Endothelial cell (in vitro differentiated cells): Measurements from ENCODE around the gene MANSC1. TPM values are rescaled to one million over a fixed set of nuclear protein-coding genes. Genes with fewer than 3 reads are reported as not detected.

ENCODE experiments used
- DNase-seq: peaks from one replicate; pipeline ENCODE4 v3.0.0; 2021; ENCODE audit warnings: low spot score
- H3K27ac Mint-ChIP-seq: one replicate; pipeline ENCODE4 v1.8.0; 2021; ENCODE audit warnings: mixed read lengths, inconsistent platforms; ENCODE audit not compliant: unreplicated experiment
- H3K27me3 Mint-ChIP-seq: one replicate; pipeline ENCODE4 v1.8.0; 2021; ENCODE audit warnings: mild to moderate bottlenecking, moderate library complexity, mixed read lengths, inconsistent platforms; ENCODE audit not compliant: unreplicated experiment
- H3K36me3 Mint-ChIP-seq: one replicate; pipeline ENCODE4 v1.8.0; 2021; ENCODE audit warnings: mild to moderate bottlenecking, low read depth, mixed read lengths, inconsistent platforms; ENCODE audit not compliant: unreplicated experiment
- H3K4me1 Mint-ChIP-seq: one replicate; pipeline ENCODE4 v1.8.0; 2021; ENCODE audit warnings: mild to moderate bottlenecking, mixed read lengths, inconsistent platforms; ENCODE audit not compliant: unreplicated experiment
- H3K4me3 Mint-ChIP-seq: one replicate; pipeline ENCODE4 v1.8.0; 2021; ENCODE audit warnings: mild to moderate bottlenecking, mixed read lengths, inconsistent platforms; ENCODE audit not compliant: unreplicated experiment
- H3K9me3 Mint-ChIP-seq: one replicate; pipeline ENCODE4 v1.8.0; 2021; ENCODE audit warnings: mixed read lengths, inconsistent platforms; ENCODE audit not compliant: unreplicated experiment
- total RNA-seq: library from RNA; stranded (reverse); fragmentation: NEBNext Ultra II Directional; extraction: Animal tissue kit (Norgen Biotek cat#: 25700); gene quantifications from one replicate; pipeline ENCODE4 v1.2.1, GENCODE V29; 2021; ENCODE audit not compliant: unreplicated experiment
- TF ChIP-seq, protein P1 (sequence below): fragments of 200-600 bp; sonication (generic); IDR thresholded peaks from one replicate; pipeline ENCODE4 v1.5.0; 2021; ENCODE audit warnings: antibody characterized with exemption; ENCODE audit not compliant: unreplicated experiment

MANSC1 gene
- total RNA-seq, 1 donor from 2014 or later = 21.7 TPM

DNA sequence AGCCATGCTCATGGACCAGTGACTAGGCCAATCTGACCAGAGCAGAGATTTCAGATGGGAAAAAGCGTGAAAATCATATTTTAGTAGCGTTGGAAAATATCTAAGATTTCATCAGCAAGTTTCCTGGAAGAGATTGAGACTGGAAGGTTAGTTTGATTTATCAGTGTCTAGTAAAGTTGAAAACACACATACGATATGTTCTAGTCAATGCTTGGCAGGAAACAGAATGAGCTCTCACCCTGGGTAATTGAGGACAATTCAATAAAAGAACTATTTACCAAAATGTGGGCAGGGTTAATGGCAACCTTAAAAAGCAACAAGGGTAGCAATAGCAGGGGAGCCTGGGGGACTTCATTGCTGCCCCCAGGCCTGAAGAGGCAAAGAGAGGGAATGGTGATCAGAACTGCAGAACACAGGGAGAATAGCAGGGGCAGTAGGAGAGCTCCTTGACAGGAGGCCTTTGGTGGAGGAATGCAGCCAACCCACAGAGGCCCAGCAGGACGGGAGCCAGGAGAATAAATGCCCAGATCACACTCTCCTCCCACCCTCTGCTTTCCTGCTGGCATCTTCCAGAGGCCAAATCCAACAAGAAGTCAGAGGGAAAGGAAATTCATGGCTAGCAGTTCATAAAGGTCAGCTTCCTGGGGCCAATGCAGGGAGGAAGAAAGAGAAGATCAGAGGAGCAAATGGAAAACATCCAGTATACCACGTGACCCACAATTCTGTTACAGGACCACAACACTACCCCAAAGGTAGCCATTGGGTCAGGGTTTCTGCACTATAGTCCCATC is 55.6 kb downstream of the MANSC1 start:
- peaks cover 8% of the 10 kb centered on the region for H3K27me3 Mint-ChIP-seq
- H3K36me3 Mint-ChIP-seq = peaks cover 3% of the 10 kb centered on the region
- H3K4me3 Mint-ChIP-seq = no peak overlapping the region
- H3K4me1 Mint-ChIP-seq = peaks cover 19% of the 10 kb centered on the region
- no peaks in the 10 kb centered on the region for H3K9me3 Mint-ChIP-seq
- no peak for DNase-seq
- TF ChIP-seq, protein P1, sequence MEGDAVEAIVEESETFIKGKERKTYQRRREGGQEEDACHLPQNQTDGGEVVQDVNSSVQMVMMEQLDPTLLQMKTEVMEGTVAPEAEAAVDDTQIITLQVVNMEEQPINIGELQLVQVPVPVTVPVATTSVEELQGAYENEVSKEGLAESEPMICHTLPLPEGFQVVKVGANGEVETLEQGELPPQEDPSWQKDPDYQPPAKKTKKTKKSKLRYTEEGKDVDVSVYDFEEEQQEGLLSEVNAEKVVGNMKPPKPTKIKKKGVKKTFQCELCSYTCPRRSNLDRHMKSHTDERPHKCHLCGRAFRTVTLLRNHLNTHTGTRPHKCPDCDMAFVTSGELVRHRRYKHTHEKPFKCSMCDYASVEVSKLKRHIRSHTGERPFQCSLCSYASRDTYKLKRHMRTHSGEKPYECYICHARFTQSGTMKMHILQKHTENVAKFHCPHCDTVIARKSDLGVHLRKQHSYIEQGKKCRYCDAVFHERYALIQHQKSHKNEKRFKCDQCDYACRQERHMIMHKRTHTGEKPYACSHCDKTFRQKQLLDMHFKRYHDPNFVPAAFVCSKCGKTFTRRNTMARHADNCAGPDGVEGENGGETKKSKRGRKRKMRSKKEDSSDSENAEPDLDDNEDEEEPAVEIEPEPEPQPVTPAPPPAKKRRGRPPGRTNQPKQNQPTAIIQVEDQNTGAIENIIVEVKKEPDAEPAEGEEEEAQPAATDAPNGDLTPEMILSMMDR = no peak
- no peak overlapping the region for H3K27ac Mint-ChIP-seq

DNA sequence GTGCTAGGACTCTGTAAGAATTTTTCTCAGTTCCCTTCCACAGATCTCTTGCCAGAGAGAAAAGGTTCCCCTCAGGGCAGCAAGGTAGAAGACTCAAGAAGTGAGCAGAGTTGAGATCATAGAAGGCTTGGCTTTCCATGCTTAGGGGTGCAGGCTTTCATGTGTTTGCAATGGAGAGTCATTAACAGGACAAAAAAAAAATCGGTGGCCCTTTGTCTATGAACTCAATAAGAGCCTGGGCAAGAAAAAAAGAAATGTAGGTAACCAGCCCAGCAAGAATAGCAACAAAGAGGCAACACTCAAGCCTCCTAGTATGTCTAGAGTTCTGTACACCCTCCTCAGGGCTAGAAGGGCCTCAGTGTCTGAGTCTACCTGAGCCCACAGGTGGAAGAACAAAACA is 59.8 kb downstream of the MANSC1 start:
- TF ChIP-seq, protein P1 = no peak
- no peak overlapping the region for H3K27ac Mint-ChIP-seq
- H3K4me1 Mint-ChIP-seq = peaks cover 17% of the 10 kb centered on the region
- no peaks in the 10 kb centered on the region for H3K36me3 Mint-ChIP-seq
- peaks cover 6% of the 10 kb centered on the region for H3K27me3 Mint-ChIP-seq
- H3K9me3 Mint-ChIP-seq = no peaks in the 10 kb centered on the region
- DNase-seq = no peak
- H3K4me3 Mint-ChIP-seq = no peak overlapping the region

DNA sequence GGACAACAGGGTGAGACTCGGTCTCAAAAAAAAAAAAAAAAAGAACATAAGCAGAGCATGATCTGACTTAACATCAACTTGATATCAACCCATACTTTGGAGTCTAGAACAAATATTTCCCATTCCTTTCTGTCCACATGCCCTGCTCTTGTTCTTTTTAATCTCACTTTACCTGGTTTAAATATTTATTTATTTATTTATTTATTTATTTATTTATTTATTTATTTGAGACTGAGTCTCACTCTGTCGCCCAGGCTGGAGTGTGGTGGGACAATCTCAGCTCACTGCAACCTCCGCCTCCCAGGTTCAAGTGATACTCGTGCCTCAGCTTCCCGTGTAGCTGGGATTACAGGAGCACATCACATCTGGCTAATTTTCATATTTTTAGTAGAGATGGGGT is 63.6 kb downstream of the MANSC1 start:
- no peak for DNase-seq
- Mint-ChIP-seq H3K27ac (no peak overlapping the region), H3K9me3 (no peaks in the 10 kb centered on the region), H3K27me3 (peaks cover 1% of the 10 kb centered on the region), H3K4me3 (no peak overlapping the region), H3K36me3 (no peaks in the 10 kb centered on the region), H3K4me1 (no peaks in the 10 kb centered on the region)
- TF ChIP-seq, protein P1 = no peak

DNA sequence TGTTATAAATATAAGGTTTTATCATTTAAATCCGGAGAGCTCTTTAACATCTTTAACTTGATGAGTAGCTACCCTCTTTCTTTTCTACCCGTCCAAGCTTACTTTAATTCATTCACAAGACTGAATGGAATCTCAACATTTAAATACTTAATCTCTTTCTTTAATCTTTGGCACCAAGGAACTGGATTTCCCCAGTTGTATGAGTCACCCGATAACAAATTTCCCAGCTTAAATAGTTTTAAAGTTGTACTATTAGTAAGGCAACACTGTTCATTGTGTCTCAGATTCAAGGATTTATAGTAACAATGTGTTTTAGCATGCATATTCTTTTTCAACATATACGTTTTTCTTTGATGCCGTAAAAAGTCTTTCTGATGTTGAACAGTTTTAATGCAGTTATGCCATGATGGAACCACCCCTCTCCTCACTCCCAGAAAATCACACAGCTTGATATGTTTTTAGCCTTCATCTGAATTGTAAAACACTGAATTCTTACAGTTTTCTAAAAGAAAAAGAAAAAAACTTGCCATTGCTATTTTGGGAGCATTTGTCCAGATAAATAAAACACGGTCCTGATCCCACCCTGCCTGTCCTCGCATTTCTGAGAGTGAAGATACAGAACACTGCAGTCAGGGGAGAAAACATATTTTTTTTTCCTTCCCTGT is 67.1 kb downstream of the MANSC1 start:
- no peak overlapping the region for H3K4me3 Mint-ChIP-seq
- H3K27ac Mint-ChIP-seq = no peak overlapping the region
- DNase-seq = no peak
- no peaks in the 10 kb centered on the region for H3K27me3 Mint-ChIP-seq
- TF ChIP-seq, protein P1 = no peak
- H3K36me3 Mint-ChIP-seq = no peaks in the 10 kb centered on the region
- H3K9me3 Mint-ChIP-seq = no peaks in the 10 kb centered on the region
- no peaks in the 10 kb centered on the region for H3K4me1 Mint-ChIP-seq

DNA sequence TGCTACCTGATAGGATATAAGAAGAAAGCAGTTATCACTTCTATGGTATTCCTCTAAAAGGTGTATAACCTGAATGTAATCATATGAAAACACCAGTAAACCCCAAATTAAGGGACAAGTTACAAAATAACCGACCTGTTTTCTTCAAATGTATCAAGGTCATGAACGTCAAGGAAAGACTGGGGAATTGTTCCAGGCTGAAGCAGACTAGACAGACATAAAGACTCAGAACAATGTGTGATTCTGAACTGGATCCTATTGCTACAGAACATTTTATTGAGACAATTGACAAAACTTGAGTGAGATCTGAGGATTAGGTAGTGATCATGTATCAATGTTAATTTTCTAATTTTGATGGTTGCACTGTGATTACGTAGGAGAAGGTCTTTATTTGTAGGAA is 67.8 kb downstream of the MANSC1 start:
- TF ChIP-seq, protein P1 = no peak
- no peak for DNase-seq
- Mint-ChIP-seq H3K4me1 (no peaks in the 10 kb centered on the region), H3K4me3 (no peak overlapping the region), H3K9me3 (no peaks in the 10 kb centered on the region), H3K27ac (no peak overlapping the region), H3K36me3 (no peaks in the 10 kb centered on the region), H3K27me3 (no peaks in the 10 kb centered on the region)
